ENCODE data around the gene TIAM1. TPM values are rescaled to one million over a fixed set of nuclear protein-coding genes. Genes with fewer than 3 reads are reported as not detected.

TIAM1 gene
- total RNA-seq, 1 donor from 2014 or later: 131 TPM

DNA sequence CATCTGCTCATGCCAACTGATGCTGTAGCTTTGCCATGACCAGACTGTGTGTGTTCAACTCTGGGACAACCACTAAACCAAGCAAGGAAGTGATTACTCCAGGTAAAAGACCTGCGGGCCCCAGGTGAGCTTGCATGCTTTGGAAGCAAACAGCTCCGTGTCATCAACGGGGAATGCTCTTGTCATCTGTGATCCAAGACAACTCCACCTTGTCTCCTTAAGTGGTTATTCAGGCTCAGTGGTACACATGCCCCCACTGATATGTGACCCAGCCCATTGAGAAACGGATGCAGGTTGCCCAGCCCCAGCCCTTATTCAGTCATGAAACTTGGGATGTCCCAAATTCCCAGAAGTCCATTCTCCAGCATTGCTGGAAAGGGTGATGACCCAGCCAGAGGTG lies 89.0 kb downstream of the TIAM1 start:
- Mint-ChIP-seq H3K27ac (ENCODE audit: unreplicated experiment) (no peak overlapping the region), H3K4me1 (ENCODE audit: unreplicated experiment) (peaks cover 17% of the 10 kb centered on the region)

DNA sequence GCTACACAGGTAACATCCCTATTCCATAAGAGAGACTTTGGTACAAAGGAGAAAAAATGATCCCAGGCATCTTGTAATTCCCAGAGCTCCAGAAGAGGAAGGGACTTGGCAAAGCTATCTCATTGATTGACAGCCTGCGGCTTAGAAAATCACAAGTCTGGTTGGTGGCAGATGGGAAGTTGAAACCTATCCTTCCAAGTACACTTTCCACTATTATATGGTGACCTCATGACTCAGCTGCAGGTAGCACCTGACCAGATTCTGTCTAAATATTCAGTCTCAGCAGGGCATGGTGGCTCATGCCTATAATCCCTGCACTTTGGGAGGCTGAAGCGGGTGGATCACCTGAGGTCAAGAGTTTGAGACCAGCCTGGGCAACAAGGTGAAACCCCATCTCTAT lies 89.9 kb downstream of the TIAM1 start:
- DNase-seq (ENCODE audit: low spot score): no peak
- H3K27me3 Mint-ChIP-seq (ENCODE audit: unreplicated experiment): peaks cover 5% of the 10 kb centered on the region
- H3K36me3 Mint-ChIP-seq (ENCODE audit: low read depth, unreplicated experiment): peaks cover 12% of the 10 kb centered on the region
- peaks cover 17% of the 10 kb centered on the region for H3K4me1 Mint-ChIP-seq (ENCODE audit: unreplicated experiment)
- TF ChIP-seq, protein P1, sequence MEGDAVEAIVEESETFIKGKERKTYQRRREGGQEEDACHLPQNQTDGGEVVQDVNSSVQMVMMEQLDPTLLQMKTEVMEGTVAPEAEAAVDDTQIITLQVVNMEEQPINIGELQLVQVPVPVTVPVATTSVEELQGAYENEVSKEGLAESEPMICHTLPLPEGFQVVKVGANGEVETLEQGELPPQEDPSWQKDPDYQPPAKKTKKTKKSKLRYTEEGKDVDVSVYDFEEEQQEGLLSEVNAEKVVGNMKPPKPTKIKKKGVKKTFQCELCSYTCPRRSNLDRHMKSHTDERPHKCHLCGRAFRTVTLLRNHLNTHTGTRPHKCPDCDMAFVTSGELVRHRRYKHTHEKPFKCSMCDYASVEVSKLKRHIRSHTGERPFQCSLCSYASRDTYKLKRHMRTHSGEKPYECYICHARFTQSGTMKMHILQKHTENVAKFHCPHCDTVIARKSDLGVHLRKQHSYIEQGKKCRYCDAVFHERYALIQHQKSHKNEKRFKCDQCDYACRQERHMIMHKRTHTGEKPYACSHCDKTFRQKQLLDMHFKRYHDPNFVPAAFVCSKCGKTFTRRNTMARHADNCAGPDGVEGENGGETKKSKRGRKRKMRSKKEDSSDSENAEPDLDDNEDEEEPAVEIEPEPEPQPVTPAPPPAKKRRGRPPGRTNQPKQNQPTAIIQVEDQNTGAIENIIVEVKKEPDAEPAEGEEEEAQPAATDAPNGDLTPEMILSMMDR (IDR thresholded peaks at IDR 0.05; ENCODE audit: unreplicated experiment): no peak
- H3K27ac Mint-ChIP-seq (ENCODE audit: unreplicated experiment): peak overlapping the region; percentile 13
- no peaks in the 10 kb centered on the region for H3K9me3 Mint-ChIP-seq (ENCODE audit: unreplicated experiment)
- H3K4me3 Mint-ChIP-seq (ENCODE audit: unreplicated experiment): no peak overlapping the region

More for the DNA sequence above, 89.0 kb downstream of the TIAM1 start:
- H3K4me3 Mint-ChIP-seq (ENCODE audit: unreplicated experiment): no peak overlapping the region
- H3K27me3 Mint-ChIP-seq (ENCODE audit: unreplicated experiment): peaks cover 5% of the 10 kb centered on the region
- DNase-seq (ENCODE audit: low spot score): no peak
- TF ChIP-seq, protein P1 (IDR thresholded peaks at IDR 0.05; ENCODE audit: unreplicated experiment): no peak
- peaks cover 11% of the 10 kb centered on the region for H3K36me3 Mint-ChIP-seq (ENCODE audit: low read depth, unreplicated experiment)
- H3K9me3 Mint-ChIP-seq (ENCODE audit: unreplicated experiment): no peaks in the 10 kb centered on the region

DNA sequence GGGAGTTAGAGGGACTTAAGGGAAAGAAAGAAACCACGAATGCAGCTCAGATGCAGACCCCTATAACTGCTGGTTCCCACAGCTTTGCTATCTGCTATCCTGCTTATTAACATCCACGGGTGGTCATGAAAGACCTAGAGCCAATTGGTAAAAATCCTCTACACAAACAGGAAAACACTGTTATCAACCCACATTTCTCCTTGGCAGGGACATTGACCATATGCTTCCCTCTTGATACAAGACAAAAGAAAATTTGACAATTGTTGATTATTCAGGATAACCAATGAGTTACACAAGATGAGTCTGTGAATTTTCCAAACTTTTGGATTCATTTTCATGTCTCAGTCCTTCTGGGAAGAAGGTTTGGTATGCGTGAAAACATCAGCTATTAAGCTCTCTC lies 90.4 kb downstream of the TIAM1 start:
- no peak for DNase-seq (ENCODE audit: low spot score)
- Mint-ChIP-seq H3K4me1 (ENCODE audit: unreplicated experiment) (peaks cover 17% of the 10 kb centered on the region), H3K27ac (ENCODE audit: unreplicated experiment) (peak overlapping the region; percentile 13), H3K4me3 (ENCODE audit: unreplicated experiment) (no peak overlapping the region), H3K36me3 (ENCODE audit: low read depth, unreplicated experiment) (peaks cover 17% of the 10 kb centered on the region), H3K27me3 (ENCODE audit: unreplicated experiment) (peaks cover 5% of the 10 kb centered on the region), H3K9me3 (ENCODE audit: unreplicated experiment) (no peaks in the 10 kb centered on the region)
- TF ChIP-seq, protein P1 (IDR thresholded peaks at IDR 0.05; ENCODE audit: unreplicated experiment): no peak

DNA sequence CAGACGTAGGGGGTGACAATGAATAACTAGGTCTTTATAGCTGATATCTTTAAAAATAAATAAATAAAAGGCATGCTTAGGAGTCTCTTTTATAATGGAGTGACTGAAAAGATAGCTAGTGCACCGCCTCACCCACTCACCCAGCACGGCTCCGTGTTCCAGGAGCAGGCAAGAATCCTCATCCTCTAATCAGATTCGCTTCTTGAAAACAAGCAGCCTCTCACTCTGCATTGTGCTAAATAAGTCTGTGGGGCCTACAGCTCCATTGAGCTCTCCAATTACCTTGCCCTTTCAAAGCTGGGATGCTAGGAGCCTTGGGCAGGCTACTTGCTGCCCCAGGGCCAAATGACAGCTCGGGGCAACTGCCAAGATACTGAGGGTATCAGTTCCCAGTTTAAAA lies 91.5 kb downstream of the TIAM1 start:
- H3K27ac Mint-ChIP-seq (ENCODE audit: unreplicated experiment): no peak overlapping the region
- H3K9me3 Mint-ChIP-seq (ENCODE audit: unreplicated experiment): no peaks in the 10 kb centered on the region
- peaks cover 25% of the 10 kb centered on the region for H3K36me3 Mint-ChIP-seq (ENCODE audit: low read depth, unreplicated experiment)
- no peak for DNase-seq (ENCODE audit: low spot score)
- TF ChIP-seq, protein P1 (IDR thresholded peaks at IDR 0.05; ENCODE audit: unreplicated experiment): no peak
- H3K27me3 Mint-ChIP-seq (ENCODE audit: unreplicated experiment): peaks cover 2% of the 10 kb centered on the region
- no peak overlapping the region for H3K4me3 Mint-ChIP-seq (ENCODE audit: unreplicated experiment)
- peaks cover 17% of the 10 kb centered on the region for H3K4me1 Mint-ChIP-seq (ENCODE audit: unreplicated experiment)

DNA sequence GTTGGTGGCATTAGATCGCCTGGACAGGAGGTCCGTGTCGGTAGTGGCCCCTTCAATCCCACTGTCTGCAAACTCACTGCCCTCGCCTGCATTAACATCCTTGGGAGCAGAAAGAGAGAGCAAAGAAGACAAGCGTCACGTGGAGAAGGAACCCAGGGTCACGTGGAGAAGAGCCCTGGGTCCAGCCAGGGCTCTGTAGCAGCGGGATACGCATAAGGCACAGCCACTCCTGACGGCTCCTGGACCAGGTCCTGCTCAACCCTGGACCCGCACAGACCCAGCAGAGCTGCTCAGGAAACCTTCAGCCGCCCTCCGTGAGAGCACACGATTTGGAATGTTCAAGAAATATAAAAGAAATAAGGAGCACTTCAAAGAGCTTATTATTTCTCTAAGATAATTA lies 92.0 kb downstream of the TIAM1 start:
- Mint-ChIP-seq H3K4me3 (ENCODE audit: unreplicated experiment) (no peak overlapping the region), H3K27ac (ENCODE audit: unreplicated experiment) (no peak overlapping the region), H3K27me3 (ENCODE audit: unreplicated experiment) (no peaks in the 10 kb centered on the region), H3K4me1 (ENCODE audit: unreplicated experiment) (peaks cover 15% of the 10 kb centered on the region), H3K36me3 (ENCODE audit: low read depth, unreplicated experiment) (peaks cover 24% of the 10 kb centered on the region), H3K9me3 (ENCODE audit: unreplicated experiment) (no peaks in the 10 kb centered on the region)
- TF ChIP-seq, protein P1 (IDR thresholded peaks at IDR 0.05; ENCODE audit: unreplicated experiment): no peak
- DNase-seq (ENCODE audit: low spot score): no peak
